ENCODE results near the gene ZNF408.
A peak's percentile ranks its signal among the peaks of the same experiment; 100 is the strongest.

ZNF408 gene

GRCh38 chr11:46681814-46682213 lies 19.0 kb upstream of the ZNF408 start:
- peaks cover 3% of the 10 kb centered on the region for H3K4me1 Mint-ChIP-seq
- no peaks in the 10 kb centered on the region for H3K27me3 Mint-ChIP-seq
- H3K27ac Mint-ChIP-seq = no peak overlapping the region
- H3K9me3 Mint-ChIP-seq = no peaks in the 10 kb centered on the region
- no peak for DNase-seq
- H3K36me3 Mint-ChIP-seq (ENCODE audit: low read depth) = peaks cover 3% of the 10 kb centered on the region
- ATAC-seq = no peak
- no peak overlapping the region for H3K4me3 Mint-ChIP-seq

DNA sequence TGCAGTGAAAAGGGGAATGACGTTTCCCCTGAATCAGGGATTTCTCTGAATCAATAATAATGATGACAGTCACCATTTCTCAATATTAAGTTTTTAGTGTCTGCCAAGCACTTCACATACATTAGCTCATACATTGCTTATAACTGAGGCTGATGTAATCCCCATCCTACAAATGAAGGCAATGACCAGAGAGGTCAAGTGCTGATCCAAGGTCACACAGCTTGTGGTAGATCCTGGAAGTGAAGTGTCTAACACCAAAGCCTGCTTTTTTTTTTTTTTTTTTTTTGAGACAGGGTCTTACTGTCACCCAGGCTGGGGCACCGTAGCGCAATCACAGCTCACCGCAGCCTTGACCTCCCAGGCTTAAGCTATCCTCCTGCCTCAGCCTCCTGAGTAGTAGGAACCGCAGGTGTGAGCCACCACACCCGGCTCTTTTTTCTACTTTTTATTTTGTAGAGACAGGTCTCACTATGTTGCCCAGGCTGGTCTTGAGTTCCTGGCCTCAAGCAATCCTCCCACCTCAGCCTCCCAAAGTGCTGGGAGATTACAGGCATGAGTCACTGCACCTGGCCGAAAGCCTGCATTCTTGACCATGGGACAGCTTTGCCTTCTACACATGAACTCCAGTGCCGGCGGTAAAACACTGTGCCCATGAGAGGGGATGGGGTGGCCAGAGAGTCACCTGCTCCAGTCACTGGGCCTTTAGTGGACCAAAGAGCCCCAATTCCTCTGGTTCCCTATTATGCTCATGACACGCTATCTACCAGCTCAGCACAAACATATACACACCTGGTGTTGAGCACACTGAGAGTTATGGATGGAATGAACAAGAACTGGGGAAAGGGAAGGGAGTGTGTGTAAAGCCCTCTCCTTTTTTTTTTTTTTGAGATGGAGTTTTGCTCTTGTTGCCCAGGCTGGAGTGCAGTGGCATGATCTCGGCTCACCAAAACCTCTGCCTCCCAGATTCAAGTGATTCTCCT lies 17.8 kb upstream of the ZNF408 start:
- no peak for DNase-seq
- H3K27me3 Mint-ChIP-seq = no peaks in the 10 kb centered on the region
- no peak overlapping the region for H3K4me3 Mint-ChIP-seq
- H3K4me1 Mint-ChIP-seq = no peaks in the 10 kb centered on the region
- no peaks in the 10 kb centered on the region for H3K9me3 Mint-ChIP-seq
- H3K36me3 Mint-ChIP-seq (ENCODE audit: low read depth) = peaks cover 3% of the 10 kb centered on the region
- H3K27ac Mint-ChIP-seq = no peak overlapping the region
- no peak for ATAC-seq

GRCh38 chr11:46684367-46684766 lies 16.5 kb upstream of the ZNF408 start:
- H3K9me3 Mint-ChIP-seq = no peaks in the 10 kb centered on the region
- no peaks in the 10 kb centered on the region for H3K27me3 Mint-ChIP-seq
- no peaks in the 10 kb centered on the region for H3K4me1 Mint-ChIP-seq
- no peak overlapping the region for H3K27ac Mint-ChIP-seq
- no peak overlapping the region for H3K4me3 Mint-ChIP-seq
- no peak for ATAC-seq
- peaks cover 7% of the 10 kb centered on the region for H3K36me3 Mint-ChIP-seq (ENCODE audit: low read depth)
- no peak for DNase-seq

GRCh38 chr11:46686886-46687795 lies 13.7 kb upstream of the ZNF408 start:
- no peaks in the 10 kb centered on the region for H3K27me3 Mint-ChIP-seq
- DNase-seq (no peak), ATAC-seq (no peak)
- no peaks in the 10 kb centered on the region for H3K9me3 Mint-ChIP-seq
- H3K36me3 Mint-ChIP-seq (ENCODE audit: low read depth) = peaks cover 7% of the 10 kb centered on the region
- no peaks in the 10 kb centered on the region for H3K4me1 Mint-ChIP-seq
- H3K27ac Mint-ChIP-seq = no peak overlapping the region
- H3K4me3 Mint-ChIP-seq = no peak overlapping the region

DNA sequence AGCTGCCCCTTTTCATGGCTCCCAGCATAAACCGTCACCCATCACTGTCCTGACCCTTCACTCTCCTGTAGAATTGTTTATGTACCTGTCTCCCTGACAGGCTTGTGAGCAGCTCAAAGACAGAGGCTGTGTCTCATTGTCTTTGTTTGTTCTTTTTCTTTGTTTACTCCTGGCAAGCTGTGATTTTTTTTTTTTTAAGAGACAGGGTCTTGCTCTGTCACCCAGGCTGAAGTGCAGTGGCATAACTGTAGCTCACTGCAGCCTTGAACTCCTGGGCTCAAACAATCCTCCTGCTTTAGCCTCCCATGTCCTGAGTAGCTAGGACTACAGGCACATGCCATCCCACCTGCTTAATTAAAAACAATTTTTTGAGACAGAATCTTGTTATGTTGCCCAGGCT lies 10.1 kb upstream of the ZNF408 start:
- no peak for ATAC-seq
- Mint-ChIP-seq H3K9me3 (no peaks in the 10 kb centered on the region), H3K4me3 (no peak overlapping the region), H3K27me3 (no peaks in the 10 kb centered on the region), H3K27ac (no peak overlapping the region), H3K4me1 (peaks cover 4% of the 10 kb centered on the region), H3K36me3 (ENCODE audit: low read depth) (peaks cover 9% of the 10 kb centered on the region)
- no peak for DNase-seq

- Mint-ChIP-seq H3K27ac (no peak overlapping the region), H3K36me3 (ENCODE audit: low read depth) (peaks cover 8% of the 10 kb centered on the region), H3K9me3 (no peaks in the 10 kb centered on the region), H3K4me1 (peaks cover 5% of the 10 kb centered on the region), H3K4me3 (no peak overlapping the region), H3K27me3 (no peaks in the 10 kb centered on the region)
- ATAC-seq = no peak
- DNase-seq = no peak
Observed at GRCh38 chr11:46692450-46692849, 8.4 kb upstream of the ZNF408 start.

- H3K27me3 Mint-ChIP-seq = no peaks in the 10 kb centered on the region
- H3K36me3 Mint-ChIP-seq (ENCODE audit: low read depth) = peaks cover 8% of the 10 kb centered on the region
- ATAC-seq = no peak
- peaks cover 17% of the 10 kb centered on the region for H3K4me1 Mint-ChIP-seq
- no peaks in the 10 kb centered on the region for H3K9me3 Mint-ChIP-seq
- no peak overlapping the region for H3K27ac Mint-ChIP-seq
- no peak for DNase-seq
- H3K4me3 Mint-ChIP-seq = no peak overlapping the region
Observed at GRCh38 chr11:46693597-46694012, 7.2 kb upstream of the ZNF408 start.

GRCh38 chr11:46694072-46694471 lies 6.8 kb upstream of the ZNF408 start:
- peaks cover 22% of the 10 kb centered on the region for H3K4me1 Mint-ChIP-seq

DNA sequence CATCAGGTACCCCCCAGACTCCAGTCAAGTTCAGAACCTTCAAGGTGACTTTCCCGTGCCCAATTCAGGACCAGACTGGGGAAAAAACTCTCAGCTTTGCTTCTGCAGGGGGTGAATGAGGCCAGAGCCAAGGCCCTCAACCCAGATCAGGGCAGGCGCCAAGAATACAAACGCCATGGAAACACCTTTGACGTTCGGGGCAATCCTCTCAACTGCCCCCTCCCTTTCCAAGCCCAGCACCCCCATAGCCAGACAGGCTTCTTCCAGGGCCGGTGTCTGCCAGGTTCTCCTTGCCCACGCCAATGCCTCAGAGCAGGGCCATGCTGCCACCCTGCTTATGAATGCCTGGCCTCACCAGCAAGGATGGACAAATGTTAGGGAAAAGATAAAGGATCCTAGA lies 6.2 kb upstream of the ZNF408 start:
- peaks cover 5% of the 10 kb centered on the region for H3K36me3 Mint-ChIP-seq (ENCODE audit: low read depth)
- no peak overlapping the region for H3K4me3 Mint-ChIP-seq
- DNase-seq (no peak), ATAC-seq (no peak)
- H3K4me1 Mint-ChIP-seq = peaks cover 26% of the 10 kb centered on the region
- H3K27me3 Mint-ChIP-seq = no peaks in the 10 kb centered on the region
- no peaks in the 10 kb centered on the region for H3K9me3 Mint-ChIP-seq
- no peak overlapping the region for H3K27ac Mint-ChIP-seq

More at GRCh38 chr11:46694072-46694471, 6.8 kb upstream of the ZNF408 start:
- DNase-seq (no peak), ATAC-seq (no peak)
- Mint-ChIP-seq H3K4me3 (no peak overlapping the region), H3K36me3 (ENCODE audit: low read depth) (peaks cover 6% of the 10 kb centered on the region), H3K27me3 (no peaks in the 10 kb centered on the region), H3K27ac (no peak overlapping the region), H3K9me3 (no peaks in the 10 kb centered on the region)

DNA sequence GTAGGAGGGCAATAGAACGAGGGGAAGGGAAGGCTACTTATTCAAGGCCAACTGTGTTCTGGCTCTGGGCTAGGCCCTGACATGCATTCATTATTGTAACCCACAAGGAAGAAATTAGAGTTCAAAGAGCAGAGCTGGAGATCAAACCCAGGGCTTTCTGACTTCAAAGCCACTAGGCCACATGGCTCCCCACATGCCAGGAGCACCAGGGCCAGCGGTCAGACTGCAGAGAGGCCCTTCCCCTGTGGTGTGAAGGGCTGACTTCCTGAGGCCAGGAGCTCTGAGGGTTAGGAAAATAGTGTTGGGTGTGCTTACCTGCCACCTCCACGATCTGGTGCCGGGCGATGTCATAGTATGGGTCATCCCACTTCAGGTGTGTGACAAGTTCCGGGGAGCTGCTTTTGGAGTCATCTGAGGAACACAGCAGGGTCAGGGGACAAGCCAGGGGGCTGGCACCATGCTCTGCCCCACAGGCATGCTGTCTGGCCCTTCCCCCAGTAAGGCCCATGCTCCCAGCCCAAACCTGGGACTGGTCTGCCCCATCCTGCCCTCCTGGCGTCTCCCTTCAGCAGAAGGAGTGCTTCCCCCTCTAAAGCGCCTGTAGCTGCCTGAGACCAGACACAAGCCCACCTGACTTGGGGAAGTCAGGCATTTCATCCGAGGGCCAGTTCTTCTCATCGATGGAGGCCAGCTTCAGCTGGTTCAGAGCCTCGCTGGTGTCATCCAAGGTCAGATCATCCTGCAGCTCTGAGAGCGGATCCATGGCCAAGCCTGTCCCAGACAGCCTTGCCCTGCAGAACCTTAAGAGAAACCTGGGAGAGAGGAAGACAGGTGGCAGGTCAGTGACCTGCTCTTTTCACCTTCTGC lies 5.3 kb upstream of the ZNF408 start:
- no peak overlapping the region for H3K27ac Mint-ChIP-seq
- H3K4me1 Mint-ChIP-seq = peaks cover 34% of the 10 kb centered on the region
- DNase-seq (no peak), ATAC-seq (no peak)
- H3K4me3 Mint-ChIP-seq = no peak overlapping the region
- peaks cover 7% of the 10 kb centered on the region for H3K36me3 Mint-ChIP-seq (ENCODE audit: low read depth)
- H3K9me3 Mint-ChIP-seq = no peaks in the 10 kb centered on the region
- H3K27me3 Mint-ChIP-seq = no peaks in the 10 kb centered on the region

GRCh38 chr11:46696212-46696558 lies 4.6 kb upstream of the ZNF408 start:
- no peak for DNase-seq
- ATAC-seq = no peak
- no peaks in the 10 kb centered on the region for H3K27me3 Mint-ChIP-seq
- H3K9me3 Mint-ChIP-seq = no peaks in the 10 kb centered on the region
- H3K27ac Mint-ChIP-seq = no peak overlapping the region
- peaks cover 11% of the 10 kb centered on the region for H3K36me3 Mint-ChIP-seq (ENCODE audit: low read depth)
- no peak overlapping the region for H3K4me3 Mint-ChIP-seq
- H3K4me1 Mint-ChIP-seq = peaks cover 38% of the 10 kb centered on the region

DNA sequence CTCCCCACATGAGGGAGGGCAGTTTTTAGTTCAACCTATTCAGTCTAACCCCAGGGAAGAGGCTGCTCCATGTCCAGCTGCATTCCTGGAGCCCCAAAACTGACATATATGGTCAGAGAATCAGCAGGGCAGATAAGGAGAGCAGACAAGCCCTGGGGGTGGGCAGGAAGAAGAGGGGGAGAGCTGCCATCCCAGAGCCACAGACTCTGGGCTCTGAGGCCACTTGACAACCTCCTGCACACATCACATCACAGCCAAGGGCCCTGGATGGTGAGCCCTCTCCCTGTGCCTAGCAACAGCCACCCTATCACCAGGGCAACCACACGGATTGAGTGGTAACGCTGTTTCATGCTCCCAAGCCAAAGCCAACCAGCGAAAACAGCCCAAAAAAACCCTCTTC lies 3.5 kb upstream of the ZNF408 start:
- Mint-ChIP-seq H3K4me3 (no peak overlapping the region), H3K36me3 (ENCODE audit: low read depth) (peaks cover 15% of the 10 kb centered on the region)

DNA sequence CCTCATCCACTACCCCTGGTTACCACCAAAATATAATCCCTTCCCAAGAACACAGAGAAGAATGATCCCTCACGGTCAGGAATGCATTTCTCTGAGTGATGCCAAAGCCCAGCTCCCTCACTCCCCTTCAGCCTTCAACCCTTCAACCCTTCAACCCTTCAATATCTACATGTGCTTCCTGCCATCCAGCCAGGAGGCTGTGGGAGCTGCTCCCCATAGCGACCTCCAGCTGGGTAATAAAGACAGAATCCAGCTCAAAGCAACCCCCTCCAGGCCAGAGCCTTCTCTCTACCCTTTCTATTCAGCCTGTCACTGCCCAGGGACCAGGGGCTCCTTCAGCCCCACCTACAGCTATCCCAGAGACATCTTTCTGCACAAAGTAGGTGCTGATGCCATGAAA lies 3.1 kb upstream of the ZNF408 start:
- peaks cover 51% of the 10 kb centered on the region for H3K4me1 Mint-ChIP-seq
- no peak overlapping the region for H3K4me3 Mint-ChIP-seq
- ATAC-seq = no peak

More for the DNA sequence above, 3.5 kb upstream of the ZNF408 start:
- peaks cover 47% of the 10 kb centered on the region for H3K4me1 Mint-ChIP-seq
- no peaks in the 10 kb centered on the region for H3K9me3 Mint-ChIP-seq
- H3K27ac Mint-ChIP-seq = no peak overlapping the region
- DNase-seq (no peak), ATAC-seq (no peak)
- no peaks in the 10 kb centered on the region for H3K27me3 Mint-ChIP-seq

DNA sequence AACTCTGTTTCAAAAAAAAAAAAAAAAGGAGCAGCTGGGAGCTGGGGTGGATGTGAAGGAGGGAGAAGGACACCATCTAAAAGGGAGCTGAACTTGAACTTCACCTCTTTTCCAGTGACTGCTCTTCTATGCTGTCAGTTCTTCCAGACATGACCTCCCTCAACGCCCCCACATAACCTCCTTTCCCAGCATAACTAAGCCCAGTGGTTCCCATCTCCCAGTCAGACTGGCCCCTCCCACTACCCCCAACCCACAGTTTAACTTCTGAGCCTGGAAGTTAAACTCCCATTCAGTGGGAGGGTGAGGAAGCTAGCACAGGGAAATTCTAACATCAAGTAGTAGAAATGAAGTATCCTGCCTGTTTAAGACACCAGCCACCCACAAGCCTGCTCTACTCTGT lies 2.2 kb upstream of the ZNF408 start:
- H3K36me3 Mint-ChIP-seq (ENCODE audit: low read depth) = peaks cover 21% of the 10 kb centered on the region
- no peak for DNase-seq
- no peaks in the 10 kb centered on the region for H3K9me3 Mint-ChIP-seq
- no peak for ATAC-seq
- peak overlapping the region; percentile 46 for H3K27ac Mint-ChIP-seq
- peaks cover 60% of the 10 kb centered on the region for H3K4me1 Mint-ChIP-seq
- H3K27me3 Mint-ChIP-seq = no peaks in the 10 kb centered on the region
- peak overlapping the region; percentile 94 for H3K4me3 Mint-ChIP-seq

More for the DNA sequence above, 3.1 kb upstream of the ZNF408 start:
- Mint-ChIP-seq H3K27ac (peak overlapping the region; percentile 59), H3K9me3 (no peaks in the 10 kb centered on the region), H3K27me3 (no peaks in the 10 kb centered on the region), H3K36me3 (ENCODE audit: low read depth) (peaks cover 16% of the 10 kb centered on the region)
- DNase-seq = no peak

All from activated naive CD8-positive, alpha-beta T cell treated with anti-CD3 and anti-CD28 coated beads, Interleukin-2, amount 50 U/mL, for 24 hours (primary cell).